ENCODE results near the gene CDC42EP3.

- TF ChIP-seq POLR2AphosphoS5 (IDR thresholded peaks at IDR 0.05) (no peak), POLR2A (IDR thresholded peaks at IDR 0.05) (no peak), EP300 (IDR thresholded peaks at IDR 0.05) (no peak)
- TF ChIP-seq, protein P1, sequence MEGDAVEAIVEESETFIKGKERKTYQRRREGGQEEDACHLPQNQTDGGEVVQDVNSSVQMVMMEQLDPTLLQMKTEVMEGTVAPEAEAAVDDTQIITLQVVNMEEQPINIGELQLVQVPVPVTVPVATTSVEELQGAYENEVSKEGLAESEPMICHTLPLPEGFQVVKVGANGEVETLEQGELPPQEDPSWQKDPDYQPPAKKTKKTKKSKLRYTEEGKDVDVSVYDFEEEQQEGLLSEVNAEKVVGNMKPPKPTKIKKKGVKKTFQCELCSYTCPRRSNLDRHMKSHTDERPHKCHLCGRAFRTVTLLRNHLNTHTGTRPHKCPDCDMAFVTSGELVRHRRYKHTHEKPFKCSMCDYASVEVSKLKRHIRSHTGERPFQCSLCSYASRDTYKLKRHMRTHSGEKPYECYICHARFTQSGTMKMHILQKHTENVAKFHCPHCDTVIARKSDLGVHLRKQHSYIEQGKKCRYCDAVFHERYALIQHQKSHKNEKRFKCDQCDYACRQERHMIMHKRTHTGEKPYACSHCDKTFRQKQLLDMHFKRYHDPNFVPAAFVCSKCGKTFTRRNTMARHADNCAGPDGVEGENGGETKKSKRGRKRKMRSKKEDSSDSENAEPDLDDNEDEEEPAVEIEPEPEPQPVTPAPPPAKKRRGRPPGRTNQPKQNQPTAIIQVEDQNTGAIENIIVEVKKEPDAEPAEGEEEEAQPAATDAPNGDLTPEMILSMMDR (IDR thresholded peaks at IDR 0.05) = no peak
These were observed 39.7 kb downstream of the CDC42EP3 start for GRCh38 chr2:37631698-37632097.

Data from stomach (tissue), 4 donors.